ENCODE measurements around the gene CMIP. TPM values are rescaled to one million over a fixed set of nuclear protein-coding genes. Genes with fewer than 3 reads are reported as not detected.

Gene CMIP
- total RNA-seq, 4 donors from 2014 or later = 63.9 to 89.9 (median 70.0) TPM

GRCh38 chr16:81649561-81650184 lies 205.1 kb downstream of the CMIP start:
- H3K36me3 ChIP-seq = peaks cover 25% of the 10 kb centered on the region
- 70% methylated on average over 13 of the region's 14 CpGs for WGBS
- H3K27ac ChIP-seq = no peak overlapping the region
- H3K4me3 ChIP-seq = no peak overlapping the region
- no peaks in the 10 kb centered on the region for H3K9me3 ChIP-seq
- peaks cover 39% of the 10 kb centered on the region for H3K4me1 ChIP-seq
- no peak for DNase-seq (ENCODE audit: low spot score in 2 of 2)
- H3K27me3 ChIP-seq = no peaks in the 10 kb centered on the region
- TF ChIP-seq CTCF (IDR thresholded peaks at IDR 0.05) (no peak), POLR2A (IDR thresholded peaks at IDR 0.05) (no peak), POLR2AphosphoS5 (IDR thresholded peaks at IDR 0.05) (no peak), EP300 (IDR thresholded peaks at IDR 0.05) (no peak)

DNA sequence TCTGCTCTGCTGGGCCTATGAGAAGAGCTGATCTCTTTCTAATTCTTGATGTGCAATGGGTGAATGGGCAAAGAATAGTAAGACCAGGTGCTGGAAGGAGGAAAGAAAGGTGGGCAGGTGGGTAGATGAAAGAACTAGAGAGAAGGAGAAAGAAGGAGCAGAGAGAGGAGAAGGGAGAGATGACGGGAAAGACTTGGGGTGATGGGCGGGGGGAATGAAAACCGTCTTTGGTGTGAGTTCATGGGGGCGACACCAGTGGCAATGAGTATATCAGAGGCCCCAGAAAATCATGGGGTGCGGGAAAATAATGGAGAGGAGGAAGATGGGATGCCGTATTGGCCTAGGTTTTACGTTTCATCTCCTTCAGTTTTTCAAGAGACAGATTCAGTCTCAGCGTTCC lies 205.7 kb downstream of the CMIP start:
- 98% methylated on average over 8 of the region's 8 CpGs for WGBS
- H3K27me3 ChIP-seq = no peaks in the 10 kb centered on the region
- H3K27ac ChIP-seq = no peak overlapping the region
- H3K36me3 ChIP-seq = peaks cover 31% of the 10 kb centered on the region
- DNase-seq (ENCODE audit: low spot score in 2 of 2) = no peak
- H3K9me3 ChIP-seq = no peaks in the 10 kb centered on the region
- no peak overlapping the region for H3K4me3 ChIP-seq
- peaks cover 33% of the 10 kb centered on the region for H3K4me1 ChIP-seq
- no peak for TF ChIP-seq POLR2A (IDR thresholded peaks at IDR 0.05)
- no peak for TF ChIP-seq POLR2AphosphoS5 (IDR thresholded peaks at IDR 0.05)
- TF ChIP-seq EP300 (IDR thresholded peaks at IDR 0.05) = no peak
- no peak for TF ChIP-seq CTCF (IDR thresholded peaks at IDR 0.05)

GRCh38 chr16:81650982-81651562 lies 206.5 kb downstream of the CMIP start:
- H3K4me3 ChIP-seq = no peak overlapping the region
- peaks cover 34% of the 10 kb centered on the region for H3K36me3 ChIP-seq
- peak overlapping the region; percentile 23 for H3K27ac ChIP-seq
- TF ChIP-seq CTCF (IDR thresholded peaks at IDR 0.05) (no peak), POLR2AphosphoS5 (IDR thresholded peaks at IDR 0.05) (no peak), EP300 (IDR thresholded peaks at IDR 0.05) (no peak), POLR2A (IDR thresholded peaks at IDR 0.05) (no peak)
- H3K4me1 ChIP-seq = peaks cover 25% of the 10 kb centered on the region
- 60% methylated on average over 16 of the region's 16 CpGs for WGBS
- no peak for DNase-seq (ENCODE audit: low spot score in 2 of 2)
- H3K27me3 ChIP-seq = no peaks in the 10 kb centered on the region
- H3K9me3 ChIP-seq = no peaks in the 10 kb centered on the region

DNA sequence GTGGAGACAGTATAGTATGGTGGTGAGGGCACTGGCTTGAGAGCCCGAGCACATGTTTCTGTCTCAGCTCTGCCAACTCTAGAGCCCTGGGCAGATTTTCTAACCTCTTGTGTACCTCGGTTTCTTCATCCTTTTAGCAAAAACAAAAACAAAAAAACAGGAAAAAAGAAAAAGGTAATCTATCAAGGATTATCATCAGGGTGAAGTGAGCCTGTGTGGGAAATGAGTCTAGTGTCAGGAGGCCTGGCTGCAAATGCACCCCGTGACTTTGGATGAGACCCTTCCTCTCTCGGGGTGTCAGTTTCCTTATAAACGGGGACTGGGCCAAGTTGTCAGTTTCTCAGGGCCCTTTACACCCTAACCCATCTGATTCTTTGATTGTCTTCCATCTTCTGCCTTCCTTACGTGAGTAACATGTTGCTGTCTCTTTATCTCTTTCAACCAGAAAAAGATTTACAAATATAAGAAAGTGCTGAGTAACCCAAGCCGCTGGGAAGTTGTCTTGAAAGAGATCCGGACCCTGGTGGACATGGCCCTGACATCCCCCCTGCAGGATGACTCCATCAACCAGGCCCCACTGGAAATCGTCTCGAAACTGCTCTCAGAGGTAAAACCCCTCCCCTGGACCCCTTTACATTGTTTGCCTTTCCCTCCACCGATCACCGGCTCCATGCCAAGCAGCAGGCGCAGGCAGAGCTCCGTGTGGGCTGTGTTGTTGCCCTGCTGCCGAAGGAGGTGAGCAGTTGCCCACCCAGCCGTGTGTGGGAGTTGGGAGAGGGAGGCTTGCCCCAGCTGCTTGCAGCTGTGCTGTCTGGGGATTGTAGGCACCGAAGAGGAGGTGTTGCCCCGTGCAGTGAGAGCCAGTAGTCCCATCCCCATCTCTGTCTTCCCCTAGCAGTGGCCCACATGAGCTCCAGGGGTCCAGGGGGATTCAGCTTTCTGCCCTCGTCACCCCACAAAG lies 207.4 kb downstream of the CMIP start:
- peaks cover 15% of the 10 kb centered on the region for H3K4me1 ChIP-seq
- peak overlapping the region; percentile 23 for H3K27ac ChIP-seq
- no peak overlapping the region for H3K4me3 ChIP-seq
- no peak for TF ChIP-seq POLR2A (IDR thresholded peaks at IDR 0.05)
- TF ChIP-seq POLR2AphosphoS5 (IDR thresholded peaks at IDR 0.05) = no peak
- no peak for TF ChIP-seq EP300 (IDR thresholded peaks at IDR 0.05)
- no peak for DNase-seq (ENCODE audit: low spot score in 2 of 2)
- H3K9me3 ChIP-seq = no peaks in the 10 kb centered on the region
- WGBS = 83% methylated on average over 17 of the region's 19 CpGs
- H3K36me3 ChIP-seq = peaks cover 34% of the 10 kb centered on the region
- no peaks in the 10 kb centered on the region for H3K27me3 ChIP-seq

DNA sequence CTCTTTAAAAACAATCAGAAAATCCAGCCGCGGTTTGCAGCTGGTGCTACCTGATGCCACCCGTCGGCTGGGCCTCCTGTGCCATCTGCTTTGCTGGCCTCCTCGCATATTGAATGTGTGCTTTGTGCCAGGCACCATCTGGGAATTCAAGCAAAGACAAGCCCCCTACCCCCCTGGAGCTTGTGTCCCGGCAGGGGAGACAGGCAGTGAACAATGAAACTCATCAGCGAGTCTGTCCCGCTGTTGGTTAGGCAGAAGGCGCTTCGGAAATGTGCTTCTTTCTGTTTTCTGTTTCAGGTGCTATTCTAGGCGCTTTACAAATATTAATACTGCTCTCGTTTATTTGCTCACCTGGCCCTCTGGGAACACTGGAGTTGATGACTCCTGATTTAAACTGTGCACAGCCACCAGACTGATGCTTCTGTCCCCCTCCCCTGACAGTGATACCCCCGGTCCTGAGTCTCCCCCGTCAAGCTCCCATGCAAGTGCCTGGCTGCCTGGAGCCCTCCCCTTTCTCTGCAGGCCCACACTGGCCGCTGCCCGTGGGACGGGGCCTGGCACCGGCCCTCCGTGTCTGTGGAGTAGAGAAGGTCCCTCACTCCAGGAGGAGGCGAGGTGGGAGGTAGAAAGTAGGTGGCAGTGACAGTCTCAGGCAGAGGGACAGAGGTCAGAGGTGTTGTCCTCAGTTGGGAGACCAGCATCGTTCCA lies 208.3 kb downstream of the CMIP start:
- no peak for DNase-seq (ENCODE audit: low spot score in 2 of 2)
- peaks cover 13% of the 10 kb centered on the region for H3K4me1 ChIP-seq
- 80% methylated on average over 21 of the region's 21 CpGs for WGBS
- no peak overlapping the region for H3K27ac ChIP-seq
- no peaks in the 10 kb centered on the region for H3K27me3 ChIP-seq
- peaks cover 41% of the 10 kb centered on the region for H3K36me3 ChIP-seq
- H3K4me3 ChIP-seq = no peak overlapping the region
- H3K9me3 ChIP-seq = no peaks in the 10 kb centered on the region
- TF ChIP-seq POLR2A (IDR thresholded peaks at IDR 0.05) = no peak
- TF ChIP-seq POLR2AphosphoS5 (IDR thresholded peaks at IDR 0.05) = no peak
- no peak for TF ChIP-seq CTCF (IDR thresholded peaks at IDR 0.05)
- TF ChIP-seq EP300 (IDR thresholded peaks at IDR 0.05) = no peak
